HG02943 (cell line): ENCODE measurements around the gene ZNF14.
"Not testable (repeated sequence)": the region's sequence is repeated elsewhere in the genome, so short reads cannot be mapped to it uniquely, and the experiment has no call there.

ENCODE experiments used
- ATAC-seq: cut with Tn5 transposase; IDR thresholded peaks from one replicate; pipeline ENCODE4 v1.9.1; 2021; ENCODE audit warnings: mild to moderate bottlenecking, low read depth, moderate library complexity; ENCODE audit not compliant: unreplicated experiment

ZNF14 gene

GRCh38 chr19:19747357-19748220 lies 14.7 kb upstream of the ZNF14 start:
- no peak for ATAC-seq

GRCh38 chr19:19746286-19747213 lies 13.6 kb upstream of the ZNF14 start:
- no peak for ATAC-seq

GRCh38 chr19:19745496-19746285 lies 12.8 kb upstream of the ZNF14 start:
- ATAC-seq, result no peak

- ATAC-seq, result no peak
Observed at GRCh38 chr19:19744641-19745040, 11.7 kb upstream of the ZNF14 start.

GRCh38 chr19:19743921-19744320 lies 11.0 kb upstream of the ZNF14 start:
- not testable (repeated sequence) for ATAC-seq

- no peak for ATAC-seq
Observed at GRCh38 chr19:19743176-19743575, 10.3 kb upstream of the ZNF14 start.

- ATAC-seq, result no peak
Observed at GRCh38 chr19:19742773-19743172, 9.9 kb upstream of the ZNF14 start.

GRCh38 chr19:19741184-19741583 lies 8.3 kb upstream of the ZNF14 start:
- ATAC-seq, result no peak

GRCh38 chr19:19740755-19741154 lies 7.8 kb upstream of the ZNF14 start:
- ATAC-seq, result no peak

GRCh38 chr19:19738564-19738963 lies 5.7 kb upstream of the ZNF14 start:
- no peak for ATAC-seq

- ATAC-seq, result no peak
Observed at GRCh38 chr19:19737559-19738332, 4.8 kb upstream of the ZNF14 start.

- ATAC-seq, result no peak
Observed at GRCh38 chr19:19721896-19722295, 11.0 kb downstream of the ZNF14 start.

GRCh38 chr19:19719798-19720197 lies 13.1 kb downstream of the ZNF14 start:
- ATAC-seq, result no peak

GRCh38 chr19:19711934-19712828 lies 20.7 kb downstream of the ZNF14 start:
- no peak for ATAC-seq

GRCh38 chr19:19711306-19711933 lies 21.5 kb downstream of the ZNF14 start:
- no peak for ATAC-seq

- ATAC-seq, result no peak
Observed at GRCh38 chr19:19710506-19710905, 22.4 kb downstream of the ZNF14 start.

GRCh38 chr19:19704836-19705235 lies 28.1 kb downstream of the ZNF14 start:
- ATAC-seq, result no peak

GRCh38 chr19:19700493-19700892 lies 32.4 kb downstream of the ZNF14 start:
- ATAC-seq, result not testable (repeated sequence)
